Stimulated activated CD8-positive, alpha-beta memory T cell treated with anti-CD3 and anti-CD28 coated beads, Interleukin-12 subunit alpha, Interleukin-12 subunit beta, amount 100 ng/mL, for 24 hours (primary cell): ENCODE data around the gene ELMO1.

Experiments
- DNase-seq: peaks from one replicate; pipeline ENCODE4 v3.0.0-alpha.2; 2020; ENCODE audit errors: extremely low read depth

The ELMO1 gene

GRCh38 chr7:37311355-37311754 is 137.3 kb downstream of the ELMO1 start:
- DNase-seq: no peak

DNA sequence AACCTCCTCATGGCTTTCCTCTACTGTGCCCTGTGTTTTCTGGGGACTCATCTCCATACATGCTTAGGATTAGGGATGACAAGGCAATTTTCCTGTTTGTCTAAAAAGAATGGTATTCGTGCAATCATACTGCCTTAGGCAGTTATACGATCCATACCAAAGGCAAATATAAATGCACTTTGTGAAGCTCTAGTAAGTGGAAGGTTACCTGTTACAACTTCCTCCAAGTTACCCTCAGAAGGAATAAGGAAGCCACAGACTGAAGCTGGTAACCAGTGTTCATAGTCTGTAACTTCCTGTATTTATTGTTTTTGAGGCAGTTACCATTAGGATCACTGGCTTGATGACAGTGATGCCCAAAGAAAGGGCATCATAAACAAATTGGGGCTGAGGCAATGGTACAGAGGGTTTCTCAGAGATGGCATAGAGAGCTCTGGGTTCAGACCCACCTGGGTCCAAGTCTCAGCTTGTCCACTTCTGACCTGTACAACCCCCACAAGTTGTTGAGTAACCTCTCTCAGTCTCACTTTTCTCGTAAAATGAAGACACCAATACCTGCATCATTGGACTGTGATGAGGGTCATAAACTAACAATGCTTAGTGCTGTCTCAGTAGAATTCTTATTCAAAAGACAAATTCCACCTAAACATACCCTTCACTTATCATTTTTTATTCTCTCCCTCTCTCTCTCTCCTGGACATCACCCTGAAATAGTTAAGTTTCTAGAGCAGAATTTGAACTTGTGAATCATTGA is 138.2 kb downstream of the ELMO1 start:
- no peak for DNase-seq

DNA sequence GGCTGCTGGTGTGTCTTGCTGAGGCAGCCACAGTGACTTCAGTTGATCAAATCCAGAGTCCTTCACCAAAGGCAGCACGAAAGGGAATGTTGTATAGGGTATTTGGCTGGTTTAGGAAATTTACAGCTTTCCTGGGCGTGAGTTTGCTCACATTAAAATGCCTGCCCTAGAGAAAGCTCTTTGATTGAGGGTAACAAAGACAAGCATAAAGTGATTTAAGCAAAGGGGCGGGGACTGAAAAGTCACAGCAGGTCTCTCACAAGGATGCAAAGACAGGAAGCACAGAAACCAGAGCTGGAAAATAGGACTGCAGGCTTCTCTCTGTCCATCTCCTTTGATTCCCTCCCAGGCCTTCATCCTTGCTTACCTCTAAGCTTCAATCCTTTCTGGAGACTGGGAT is 139.2 kb downstream of the ELMO1 start:
- DNase-seq: no peak

DNA sequence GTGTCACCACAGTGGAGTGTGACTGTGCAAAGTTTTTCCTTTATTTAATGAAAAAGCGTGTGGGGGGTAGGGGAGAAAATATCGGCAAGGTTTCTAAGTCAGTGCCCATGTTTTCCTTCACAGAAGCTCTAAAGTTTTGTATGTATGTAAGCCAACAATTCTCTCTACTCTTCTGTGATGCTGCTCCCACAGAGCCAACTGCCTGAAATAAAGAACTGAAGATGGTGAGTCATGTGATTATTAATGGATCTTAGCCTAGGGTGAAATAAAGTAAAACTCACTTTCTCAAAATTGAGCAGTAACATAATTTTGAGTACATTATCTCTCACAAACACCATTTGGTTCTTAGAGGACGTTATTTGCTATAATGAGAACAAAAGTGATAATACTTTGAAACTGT is 143.7 kb downstream of the ELMO1 start:
- DNase-seq: no peak

GRCh38 chr7:37297546-37297945 is 151.1 kb downstream of the ELMO1 start:
- no peak for DNase-seq

- DNase-seq: no peak
Measured at GRCh38 chr7:37295401-37295800, 153.3 kb downstream of the ELMO1 start.

GRCh38 chr7:37290731-37291130 is 157.9 kb downstream of the ELMO1 start:
- DNase-seq: no peak

GRCh38 chr7:37289781-37290180 is 158.9 kb downstream of the ELMO1 start:
- DNase-seq: no peak

DNA sequence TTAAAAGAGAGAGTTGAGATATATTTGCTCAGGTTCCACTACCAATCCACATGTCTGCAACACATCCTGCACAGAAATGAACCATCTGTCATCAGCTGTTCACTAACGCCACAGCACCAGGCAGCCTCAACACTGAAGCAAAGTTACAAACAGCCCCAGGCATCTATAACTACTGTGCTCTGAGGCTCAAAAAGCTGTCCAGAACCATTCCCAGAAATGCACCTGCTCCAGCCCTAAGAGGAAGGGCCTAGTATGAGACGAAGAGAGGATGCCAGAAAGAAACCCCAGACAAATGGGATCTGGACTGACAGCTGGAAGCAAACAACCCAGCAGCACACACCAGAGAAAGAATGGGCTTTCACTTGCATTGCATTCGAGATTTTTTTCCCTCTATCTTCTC is 159.3 kb downstream of the ELMO1 start:
- no peak for DNase-seq

GRCh38 chr7:37287131-37287855 is 161.4 kb downstream of the ELMO1 start:
- DNase-seq: no peak

GRCh38 chr7:37286454-37286832 is 162.2 kb downstream of the ELMO1 start:
- no peak for DNase-seq

- DNase-seq: no peak
Measured at GRCh38 chr7:37285706-37286453, 162.8 kb downstream of the ELMO1 start.

DNA sequence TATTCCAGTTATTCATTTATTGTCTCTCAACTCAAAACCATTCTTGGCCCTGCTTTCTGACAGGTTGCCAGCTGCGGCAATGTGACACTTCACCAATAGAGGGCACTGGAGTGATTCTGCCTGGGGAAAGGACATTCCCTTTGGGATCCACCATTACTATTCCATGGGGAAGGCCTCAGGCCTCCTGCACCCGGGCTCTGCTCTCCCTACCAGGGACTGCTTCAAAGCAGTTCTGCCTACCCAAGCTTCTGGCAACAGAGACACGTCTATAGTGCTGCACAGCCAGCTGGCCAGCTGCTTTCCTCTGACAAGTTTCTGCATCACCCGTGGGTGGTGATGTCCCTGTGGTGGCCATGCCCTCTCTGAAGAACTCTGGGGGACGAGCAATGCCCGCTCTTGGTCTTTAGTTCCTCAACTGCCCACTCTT is 163.8 kb downstream of the ELMO1 start:
- DNase-seq: no peak

GRCh38 chr7:37284285-37284684 is 164.4 kb downstream of the ELMO1 start:
- no peak for DNase-seq

DNA sequence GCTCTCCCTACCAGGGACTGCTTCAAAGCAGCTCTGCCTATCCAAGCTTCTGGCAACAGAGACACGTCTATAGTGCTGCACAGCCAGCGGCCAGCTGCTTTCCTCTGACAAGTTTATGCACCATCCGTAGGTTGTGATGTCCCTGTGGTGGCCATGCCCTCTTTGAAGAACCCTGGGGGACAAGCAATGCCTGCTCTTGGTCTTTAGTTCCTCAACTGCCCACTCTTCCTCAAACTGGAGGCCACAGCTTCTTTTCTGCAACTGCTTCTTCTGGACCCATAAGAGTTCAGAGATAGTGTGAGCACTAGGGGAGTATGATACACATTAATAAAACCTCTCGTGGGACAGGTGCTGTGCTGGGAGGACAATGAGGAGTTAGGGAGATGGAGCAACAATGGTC is 164.9 kb downstream of the ELMO1 start:
- no peak for DNase-seq

- DNase-seq: no peak
Measured at GRCh38 chr7:37282927-37283326, 165.7 kb downstream of the ELMO1 start.

GRCh38 chr7:37282093-37282444 is 166.6 kb downstream of the ELMO1 start:
- no peak for DNase-seq

DNA sequence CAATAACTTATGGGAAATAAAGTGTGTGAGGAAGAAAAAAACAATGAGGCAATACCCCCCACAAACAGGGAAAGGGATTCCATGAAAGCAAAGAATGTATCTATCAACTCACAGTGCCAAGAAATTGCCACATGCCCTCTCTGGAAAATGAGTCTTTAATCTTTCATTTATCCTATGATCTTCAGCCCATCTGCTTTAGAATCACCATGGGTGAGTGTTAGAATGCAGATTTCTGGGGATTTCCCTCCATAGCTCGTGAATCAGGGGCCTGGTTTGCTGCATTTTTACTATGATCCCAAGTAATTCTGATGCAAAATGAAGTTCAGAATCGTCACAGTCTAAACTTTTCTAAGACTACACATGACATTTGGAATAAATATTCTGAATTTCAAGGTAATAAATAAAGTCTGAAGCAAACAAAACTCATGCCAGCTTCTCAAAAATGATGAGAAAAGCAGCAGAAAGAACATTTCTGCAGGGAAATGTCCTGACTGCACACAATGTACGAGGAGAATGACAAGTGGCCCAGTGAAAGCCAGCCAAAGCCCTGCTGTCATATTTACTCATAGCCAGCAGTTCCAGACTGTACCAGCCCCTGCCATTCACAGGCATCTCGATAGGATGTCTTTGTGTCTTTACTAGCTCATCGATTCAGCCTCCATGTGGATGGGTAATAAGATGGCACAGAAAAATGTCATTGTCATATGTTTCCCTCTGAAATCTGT is 167.1 kb downstream of the ELMO1 start:
- no peak for DNase-seq

DNA sequence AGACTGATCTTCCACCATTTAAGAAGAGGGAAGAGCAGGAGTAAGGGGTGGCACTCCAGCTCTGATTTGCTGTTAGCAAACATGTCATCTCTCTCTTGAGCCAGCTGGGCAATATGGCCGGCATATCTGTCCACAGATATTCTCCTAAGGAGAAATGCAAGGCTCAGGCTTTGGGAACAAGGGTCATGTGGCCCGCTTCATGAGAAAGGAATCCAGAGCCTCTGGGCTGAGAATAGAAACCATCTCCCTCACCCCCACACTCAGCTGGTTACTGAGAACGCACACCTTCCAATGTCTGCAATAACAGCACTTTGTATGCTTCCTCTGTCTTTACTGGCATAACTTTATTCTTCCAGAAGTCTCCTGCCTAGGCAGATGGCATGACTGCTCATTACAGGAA is 171.2 kb downstream of the ELMO1 start:
- DNase-seq: no peak

DNA sequence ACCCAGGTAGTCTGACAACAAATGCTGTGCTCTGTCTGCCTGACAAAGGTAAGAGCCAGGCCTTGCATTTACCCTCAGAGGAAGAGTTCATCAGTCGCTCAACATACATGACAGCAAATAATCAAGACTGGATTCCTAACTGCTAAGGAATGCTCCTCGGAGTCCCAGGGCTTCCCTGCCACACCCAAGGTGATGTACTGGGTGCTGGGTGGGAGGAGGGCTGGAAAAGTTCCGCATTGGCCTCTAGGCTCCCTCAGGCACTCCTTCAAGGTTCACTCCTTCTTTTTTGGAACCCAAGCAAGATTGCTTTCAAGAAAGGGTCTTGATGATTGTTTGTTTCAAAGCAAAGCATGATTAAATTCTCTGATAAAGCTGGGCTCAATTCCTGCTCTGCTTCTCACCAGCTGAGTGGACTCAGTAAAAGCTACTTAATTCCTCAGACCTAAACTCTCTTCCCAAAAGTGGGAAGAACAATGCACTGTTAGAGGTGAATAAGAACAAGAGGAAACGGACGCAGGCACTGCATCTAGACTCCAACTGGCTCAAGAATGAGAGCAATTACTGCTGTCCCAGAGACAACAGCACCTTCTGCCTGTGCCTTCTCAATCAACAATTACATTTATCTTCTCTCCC is 173.5 kb downstream of the ELMO1 start:
- DNase-seq: no peak

GRCh38 chr7:37273891-37274290 is 174.8 kb downstream of the ELMO1 start:
- no peak for DNase-seq
